Mesendoderm (in vitro differentiated cells): ENCODE results near the gene UBXN11.

Source experiments
- DNase-seq: peaks from one replicate; pipeline ENCODE4 v3.0.0; 2013
- H2AK5ac ChIP-seq: 2 replicates; pipeline ENCODE4 v1.6.1; 2013; ENCODE audit warnings: low read length, inconsistent platforms
- H2BK120ac ChIP-seq: 2 replicates; pipeline ENCODE4 v1.6.1; 2013; ENCODE audit warnings: low read depth, mild to moderate bottlenecking, low read length, moderate library complexity, mixed read lengths
- H2BK15ac ChIP-seq: replicated peaks from 2 replicates; pipeline ENCODE4 v1.6.1; 2013; ENCODE audit warnings: low read depth, mild to moderate bottlenecking, moderate library complexity
- H2BK5ac ChIP-seq: 2 replicates; pipeline ENCODE4 v1.6.1; 2013; ENCODE audit warnings: low read length, inconsistent platforms
- H3K18ac ChIP-seq: 2 replicates; pipeline ENCODE4 v1.6.1; 2013; ENCODE audit warnings: mild to moderate bottlenecking, low read length, mixed read lengths
- H3K23ac ChIP-seq: one replicate; pipeline ENCODE4 v1.6.1; 2013; ENCODE audit warnings: low read length
- H3K27ac ChIP-seq: 2 replicates; pipeline ENCODE4 v1.5.1; 2013; ENCODE audit warnings: low read depth, mild to moderate bottlenecking, inconsistent platforms, low read length, moderate library complexity
- H3K27me3 ChIP-seq: 2 replicates; pipeline ENCODE4 v1.6.1; 2013; ENCODE audit warnings: low read length, control low read depth, mild to moderate bottlenecking, inconsistent platforms; ENCODE audit not compliant: insufficient read depth, poor library complexity
- H3K36me3 ChIP-seq: 2 replicates; pipeline ENCODE4 v1.6.1; 2013; ENCODE audit warnings: low read length, inconsistent platforms; ENCODE audit not compliant: control insufficient read depth, insufficient read depth
- H3K4ac ChIP-seq: one replicate; pipeline ENCODE4 v1.6.1; 2013; ENCODE audit warnings: low read depth, mild to moderate bottlenecking, low read length, moderate library complexity
- H3K4me1 ChIP-seq: 2 replicates; pipeline ENCODE4 v1.6.1; 2013; ENCODE audit warnings: low read depth, low read length, inconsistent platforms; ENCODE audit not compliant: control insufficient read depth
- H3K4me2 ChIP-seq: 2 replicates; pipeline ENCODE4 v1.6.1; 2013; ENCODE audit warnings: low read length
- H3K4me3 ChIP-seq: 2 replicates; pipeline ENCODE4 v1.5.1; 2013; ENCODE audit warnings: mild to moderate bottlenecking, low read length
- H3K56ac ChIP-seq: one replicate; pipeline ENCODE4 v1.6.1; 2013; ENCODE audit warnings: low read length
- H3K79me1 ChIP-seq: 2 replicates; pipeline ENCODE4 v1.6.1; 2013; ENCODE audit warnings: low read length, inconsistent platforms
- H3K79me2 ChIP-seq: 2 replicates; pipeline ENCODE4 v1.6.1; 2013; ENCODE audit warnings: mild to moderate bottlenecking, low read length; ENCODE audit not compliant: control insufficient read depth, insufficient read depth
- H3K9ac ChIP-seq: 2 replicates; pipeline ENCODE4 v1.6.1; 2013; ENCODE audit warnings: low read length, inconsistent platforms
- H4K5ac ChIP-seq: one replicate; pipeline ENCODE4 v1.6.1; 2013; ENCODE audit warnings: low read length
- H4K8ac ChIP-seq: one replicate; pipeline ENCODE4 v1.6.1; 2013; ENCODE audit warnings: low read depth, mild to moderate bottlenecking, control low read depth, low read length, moderate library complexity
- WGBS: extraction: QIAGEN DNeasy Blood & Tissue Kit; methylation state at CpG from one replicate; pipeline ENCODE4 v1.1.7; 2013; ENCODE audit warnings: low lambda C conversion rate, missing lambda C conversion rate; ENCODE audit not compliant: insufficient coverage; ENCODE audit errors: extremely low coverage; 5-methylcytosine and 5-hydroxymethylcytosine counted together

Gene UBXN11

GRCh38 chr1:26338670-26339069 lies 32.2 kb upstream of the UBXN11 start:
- Histone ChIP-seq H2BK5ac (no peak overlapping the region), H3K79me2 (no peaks in the 10 kb centered on the region), H3K4me3 (no peak overlapping the region), H3K56ac (no peak overlapping the region), H3K18ac (no peak overlapping the region), H2BK15ac (no peak overlapping the region), H2AK5ac (no peak overlapping the region), H3K27ac (no peak overlapping the region), H3K79me1 (no peaks in the 10 kb centered on the region), H3K4ac (no peak overlapping the region), H3K36me3 (no peaks in the 10 kb centered on the region), H3K4me2 (no peak overlapping the region), H2BK120ac (no peak overlapping the region), H3K23ac (no peak overlapping the region), H4K5ac (no peak overlapping the region), H3K4me1 (no peaks in the 10 kb centered on the region), H4K8ac (no peak overlapping the region), H3K9ac (no peak overlapping the region), H3K27me3 (no peaks in the 10 kb centered on the region)
- no peak for DNase-seq
- WGBS, result no CpG with 5 or more reads among the region's 1 CpG

GRCh38 chr1:26337625-26338024 lies 31.2 kb upstream of the UBXN11 start:
- no CpG with 5 or more reads among the region's 4 CpGs for WGBS
- no peak overlapping the region for H3K56ac ChIP-seq
- H2BK15ac ChIP-seq, result no peak overlapping the region
- no peak for DNase-seq
- H3K9ac ChIP-seq, result no peak overlapping the region
- no peak overlapping the region for H3K4me2 ChIP-seq
- no peak overlapping the region for H3K4ac ChIP-seq
- H3K27ac ChIP-seq, result no peak overlapping the region
- H3K4me3 ChIP-seq, result no peak overlapping the region
- H3K36me3 ChIP-seq, result no peaks in the 10 kb centered on the region
- H2BK120ac ChIP-seq, result no peak overlapping the region
- no peak overlapping the region for H3K18ac ChIP-seq
- H3K27me3 ChIP-seq, result no peaks in the 10 kb centered on the region
- no peaks in the 10 kb centered on the region for H3K4me1 ChIP-seq
- H2AK5ac ChIP-seq, result no peak overlapping the region
- H2BK5ac ChIP-seq, result no peak overlapping the region
- H4K8ac ChIP-seq, result no peak overlapping the region
- H3K79me1 ChIP-seq, result no peaks in the 10 kb centered on the region
- H4K5ac ChIP-seq, result no peak overlapping the region
- no peak overlapping the region for H3K23ac ChIP-seq
- H3K79me2 ChIP-seq, result no peaks in the 10 kb centered on the region

GRCh38 chr1:26337206-26337535 lies 30.7 kb upstream of the UBXN11 start:
- WGBS, result no CpG with 5 or more reads among the region's 7 CpGs
- no peak overlapping the region for H2BK15ac ChIP-seq
- no peak overlapping the region for H3K4me2 ChIP-seq
- H3K79me1 ChIP-seq, result no peaks in the 10 kb centered on the region
- no peak overlapping the region for H2BK5ac ChIP-seq
- H3K4ac ChIP-seq, result no peak overlapping the region
- H3K9ac ChIP-seq, result no peak overlapping the region
- H3K79me2 ChIP-seq, result no peaks in the 10 kb centered on the region
- H3K4me3 ChIP-seq, result no peak overlapping the region
- DNase-seq, result no peak
- no peak overlapping the region for H4K5ac ChIP-seq
- no peaks in the 10 kb centered on the region for H3K36me3 ChIP-seq
- H3K27me3 ChIP-seq, result no peaks in the 10 kb centered on the region
- no peaks in the 10 kb centered on the region for H3K4me1 ChIP-seq
- no peak overlapping the region for H2AK5ac ChIP-seq
- H3K18ac ChIP-seq, result no peak overlapping the region
- H3K56ac ChIP-seq, result no peak overlapping the region
- H4K8ac ChIP-seq, result no peak overlapping the region
- no peak overlapping the region for H3K27ac ChIP-seq
- H2BK120ac ChIP-seq, result no peak overlapping the region
- no peak overlapping the region for H3K23ac ChIP-seq

- Histone ChIP-seq H2AK5ac (no peak overlapping the region), H3K27me3 (no peaks in the 10 kb centered on the region), H2BK15ac (no peak overlapping the region), H4K8ac (no peak overlapping the region), H3K27ac (no peak overlapping the region), H2BK5ac (no peak overlapping the region), H3K79me2 (no peaks in the 10 kb centered on the region), H3K4ac (no peak overlapping the region), H2BK120ac (no peak overlapping the region), H3K9ac (peak overlapping the region; percentile 65), H3K56ac (peak overlapping the region; percentile 93), H3K4me2 (peak overlapping the region; percentile 98), H3K79me1 (no peaks in the 10 kb centered on the region), H3K23ac (no peak overlapping the region), H3K18ac (no peak overlapping the region), H3K4me3 (peak overlapping the region; percentile 64), H3K4me1 (no peaks in the 10 kb centered on the region), H4K5ac (no peak overlapping the region), H3K36me3 (no peaks in the 10 kb centered on the region)
- no CpG with 5 or more reads among the region's 52 CpGs for WGBS
- peak; percentile 91 for DNase-seq
Measured at GRCh38 chr1:26336477-26337205, 30.2 kb upstream of the UBXN11 start.

- H2AK5ac ChIP-seq, result no peak overlapping the region
- no peaks in the 10 kb centered on the region for H3K36me3 ChIP-seq
- H3K56ac ChIP-seq, result peak overlapping the region; percentile 94
- H3K4ac ChIP-seq, result no peak overlapping the region
- H3K18ac ChIP-seq, result no peak overlapping the region
- DNase-seq, result no peak
- H3K4me3 ChIP-seq, result peak overlapping the region; percentile 85
- no peaks in the 10 kb centered on the region for H3K79me2 ChIP-seq
- no peak overlapping the region for H3K27ac ChIP-seq
- H2BK15ac ChIP-seq, result no peak overlapping the region
- no peak overlapping the region for H2BK5ac ChIP-seq
- H4K8ac ChIP-seq, result no peak overlapping the region
- H3K23ac ChIP-seq, result no peak overlapping the region
- no peaks in the 10 kb centered on the region for H3K79me1 ChIP-seq
- no peak overlapping the region for H2BK120ac ChIP-seq
- no peaks in the 10 kb centered on the region for H3K27me3 ChIP-seq
- H4K5ac ChIP-seq, result no peak overlapping the region
- WGBS, result 100% methylated on average over 1 of the region's 41 CpGs
- peak overlapping the region; percentile 80 for H3K9ac ChIP-seq
- H3K4me1 ChIP-seq, result no peaks in the 10 kb centered on the region
- H3K4me2 ChIP-seq, result peak overlapping the region; percentile 85
Measured at GRCh38 chr1:26335774-26336476, 29.5 kb upstream of the UBXN11 start.
